ENCODE measurements around the gene SLC35F3. TPM values are rescaled to one million over a fixed set of nuclear protein-coding genes. Genes with fewer than 3 reads are reported as not detected.
A peak's percentile ranks its signal among the peaks of the same experiment; 100 is the strongest.

SLC35F3 gene
- total RNA-seq, 1 experiment from 2014 or later = 8.1 TPM

DNA sequence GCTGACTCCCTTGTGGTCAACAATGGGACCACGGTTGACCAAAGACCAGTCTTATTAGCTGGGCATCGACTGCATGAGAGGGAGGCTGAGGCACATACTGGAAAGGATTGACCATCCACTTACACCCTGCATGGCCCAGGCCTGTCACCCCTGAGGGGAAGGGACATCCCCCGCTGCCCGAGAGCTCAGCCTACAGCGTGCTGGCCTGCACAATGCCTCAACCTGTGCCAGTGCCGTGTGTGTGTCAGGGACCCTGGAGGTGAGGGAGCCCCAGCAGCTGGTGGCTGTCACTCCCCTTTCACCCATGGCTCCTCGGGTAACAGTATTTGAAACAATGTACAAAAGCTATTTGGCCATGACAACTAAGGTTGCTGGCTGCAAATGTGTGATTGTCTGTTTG is 67.3 kb downstream of the SLC35F3 start:
- DNase-seq (ENCODE audit: low read depth) = no peak

DNA sequence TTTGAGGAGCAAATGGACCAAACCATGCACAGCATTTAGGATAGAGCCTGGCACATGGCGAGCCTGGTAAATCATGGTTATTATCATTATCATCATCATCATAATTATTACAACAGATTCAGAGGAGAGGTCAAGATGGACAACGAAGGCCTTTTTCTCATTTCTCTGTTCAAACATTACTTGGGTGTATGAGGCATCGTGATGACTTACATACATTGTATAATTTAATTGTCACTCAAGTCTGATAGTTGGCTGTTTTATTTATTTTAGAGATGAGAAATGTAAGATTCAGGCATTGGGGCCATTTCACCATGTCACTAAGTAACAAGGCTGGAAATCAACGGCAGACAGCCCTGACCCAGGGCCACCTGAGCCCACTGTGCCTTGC is 68.1 kb downstream of the SLC35F3 start:
- no peak for DNase-seq (ENCODE audit: low read depth)

DNA sequence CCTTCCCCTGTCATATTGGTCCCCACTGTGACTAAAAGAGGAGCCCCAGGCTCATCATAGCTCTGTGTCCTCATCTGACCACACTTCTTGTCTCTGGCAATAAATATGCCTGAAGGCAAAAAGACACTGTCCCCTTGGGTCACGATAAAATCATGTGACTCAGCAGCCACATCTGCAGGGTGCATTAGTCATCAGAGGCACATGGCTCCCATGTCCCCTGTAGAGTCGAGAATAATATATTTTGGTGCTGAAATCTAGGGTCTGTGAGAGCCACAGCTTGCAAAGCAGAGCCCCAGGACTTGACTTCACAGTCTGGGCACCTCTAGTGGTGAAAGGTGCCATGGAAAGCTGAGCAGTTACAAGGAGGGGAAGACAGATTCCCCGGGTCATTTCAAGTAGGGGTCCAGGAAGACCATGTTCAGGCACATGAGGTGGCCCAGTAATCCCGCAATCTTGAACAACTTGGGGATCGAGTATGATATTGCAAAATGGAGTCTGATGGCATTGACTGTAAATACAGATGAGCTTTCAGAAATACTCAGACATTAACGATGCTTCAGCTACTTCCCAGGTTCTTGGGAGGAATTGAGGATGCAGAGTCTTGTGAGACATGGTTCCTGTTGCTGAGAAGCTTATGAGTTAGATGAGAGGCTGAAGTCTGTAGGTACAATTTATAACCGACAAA is 68.6 kb downstream of the SLC35F3 start:
- peak; percentile 50 for DNase-seq (ENCODE audit: low read depth)

DNA sequence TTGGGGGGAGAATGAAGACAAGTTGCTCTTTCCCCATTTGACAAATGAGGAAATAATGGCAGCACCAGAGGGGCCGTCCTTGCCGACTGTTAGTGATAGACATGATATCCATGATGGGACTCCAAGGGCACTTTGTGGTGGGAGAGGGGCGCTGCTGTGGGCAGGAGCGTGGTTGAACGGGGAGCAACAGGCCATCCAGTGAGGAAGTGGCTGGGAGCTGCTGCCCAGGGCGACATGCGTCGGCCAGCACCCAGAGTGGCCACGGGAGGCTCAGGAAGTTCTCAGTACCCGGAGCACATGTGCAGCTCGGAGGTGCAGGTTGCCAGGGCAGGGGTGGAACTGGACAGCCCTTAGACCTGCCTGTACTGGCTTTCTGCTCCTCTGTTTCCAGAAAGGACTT is 71.0 kb downstream of the SLC35F3 start:
- DNase-seq (ENCODE audit: low read depth) = no peak

DNA sequence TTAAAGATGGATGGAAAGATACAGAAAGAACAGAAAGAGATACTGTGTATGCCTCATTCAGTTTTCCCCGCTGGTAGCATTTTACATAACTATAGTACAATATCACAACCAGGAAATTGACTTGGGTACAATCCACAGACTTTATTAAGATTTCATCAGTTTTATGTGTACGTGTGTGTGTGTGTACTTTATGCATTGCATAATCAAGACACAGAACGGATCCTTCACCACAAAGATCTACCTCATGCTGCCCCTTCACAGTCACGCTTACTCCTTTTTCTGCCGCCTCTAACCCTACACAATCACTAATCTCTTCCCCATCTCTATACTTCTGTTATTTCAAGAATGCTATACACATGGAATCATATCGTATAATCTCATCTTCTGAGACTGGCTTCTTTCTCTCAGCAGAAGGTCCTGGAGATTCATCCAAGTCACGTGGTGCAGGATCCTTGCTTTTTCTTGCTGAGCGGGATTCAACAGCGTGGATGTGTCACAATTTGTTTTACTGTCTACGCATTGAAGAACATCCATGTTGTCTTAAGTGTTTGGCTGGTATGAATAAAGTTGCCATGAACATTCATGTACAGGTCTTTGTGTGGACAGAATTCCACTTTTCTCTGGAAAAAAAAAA is 76.7 kb downstream of the SLC35F3 start:
- no peak for DNase-seq (ENCODE audit: low read depth)

DNA sequence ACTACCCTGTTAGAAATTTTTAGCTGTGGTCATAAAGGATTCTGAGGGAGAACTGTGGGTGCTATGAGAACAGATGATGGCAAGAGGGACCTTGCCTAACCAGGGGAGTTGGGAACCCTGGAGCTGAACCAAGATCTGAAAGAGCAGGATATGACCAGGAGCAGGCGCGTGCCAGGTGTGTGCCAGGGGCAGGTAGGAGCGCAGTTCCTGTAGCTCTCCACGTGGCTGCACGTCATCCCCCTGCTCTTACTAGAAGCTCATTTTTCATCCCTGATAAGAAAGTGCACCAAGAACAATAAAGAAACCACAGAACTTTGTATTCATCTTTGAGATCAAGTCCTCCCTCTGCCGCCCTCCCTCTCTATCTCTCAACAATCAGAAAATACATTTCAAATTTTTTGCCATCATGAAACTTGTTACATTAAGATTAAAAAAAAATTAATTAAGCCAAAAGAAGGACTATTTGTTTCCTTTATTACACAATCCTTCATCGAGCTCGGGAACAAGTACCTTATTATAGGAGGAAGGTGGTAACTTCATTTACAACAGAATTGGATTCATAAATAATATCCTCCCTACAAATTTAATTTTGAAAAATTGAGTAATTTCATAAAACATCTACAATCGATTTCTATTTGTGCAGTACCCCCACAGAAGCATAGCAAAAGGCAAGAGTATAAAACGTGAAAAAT is 78.5 kb downstream of the SLC35F3 start:
- no peak for DNase-seq (ENCODE audit: low read depth)

DNA sequence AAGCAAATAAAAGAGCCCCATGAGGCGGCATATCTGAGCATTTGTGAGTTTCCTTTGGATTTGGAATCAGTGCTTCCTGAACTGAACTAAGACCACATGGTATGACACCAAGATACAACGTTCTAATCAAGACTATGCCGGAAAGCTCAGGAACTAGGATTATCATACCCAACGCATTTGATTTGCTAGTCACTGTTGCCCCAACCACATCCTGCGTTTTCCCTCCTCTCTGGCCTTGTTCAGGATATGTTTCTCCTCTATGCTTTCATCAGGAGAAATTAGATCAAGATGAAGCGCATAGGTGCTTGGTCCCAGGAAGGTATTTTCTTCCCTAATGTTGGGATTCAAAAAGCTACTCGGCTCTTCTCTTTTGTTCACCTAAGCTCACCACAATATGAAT is 79.3 kb downstream of the SLC35F3 start:
- no peak for DNase-seq (ENCODE audit: low read depth)

DNA sequence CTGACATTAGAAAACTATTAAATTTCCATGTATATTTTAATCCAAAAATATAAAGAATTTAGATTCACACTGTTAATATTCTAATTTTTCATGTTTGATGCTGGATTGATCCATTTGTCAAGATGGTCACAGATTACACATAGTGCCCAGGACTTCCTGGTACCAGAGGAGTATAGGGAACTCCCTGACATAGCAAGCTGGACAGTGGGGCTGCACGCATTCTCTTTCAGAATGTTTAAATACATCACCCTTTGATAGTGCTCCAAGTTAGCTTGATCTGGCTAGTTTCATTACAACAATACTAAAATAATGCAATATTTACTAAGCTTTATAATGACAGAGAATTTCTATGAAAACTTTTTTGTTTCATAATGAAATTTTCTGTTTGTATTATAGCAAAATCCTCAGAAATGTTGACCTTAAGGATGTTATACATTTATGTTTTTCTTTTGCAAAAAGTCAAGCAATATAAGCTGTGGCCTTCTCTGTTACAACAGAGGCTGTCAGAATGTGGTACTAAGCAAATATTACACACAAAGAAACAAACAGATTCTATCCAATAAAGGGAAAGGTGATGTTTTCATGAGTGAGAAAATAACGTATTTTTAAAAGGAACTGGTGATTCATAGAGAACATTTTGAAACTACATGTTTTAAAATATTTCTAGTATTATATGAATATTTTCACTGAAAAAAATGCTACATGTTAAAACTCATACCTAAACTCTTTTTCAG is 84.7 kb downstream of the SLC35F3 start:
- no peak for DNase-seq (ENCODE audit: low read depth)

DNA sequence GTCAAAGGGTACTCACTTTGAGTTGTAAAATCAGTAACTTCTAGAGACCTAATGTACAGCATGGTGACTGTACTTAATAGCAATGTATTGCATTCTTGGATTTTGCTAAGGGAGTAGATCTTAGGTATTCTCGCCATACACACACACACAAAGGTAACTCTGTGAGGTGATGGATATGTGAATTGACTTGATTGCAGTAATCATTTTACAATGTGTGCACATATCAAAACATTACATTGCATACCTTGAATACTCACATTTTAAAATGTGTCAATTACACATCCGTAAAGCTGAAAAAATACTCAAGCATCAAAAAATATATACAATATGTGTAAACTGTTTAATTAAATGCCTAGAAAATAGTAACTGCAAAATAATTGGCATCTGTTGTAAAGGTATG is 86.0 kb downstream of the SLC35F3 start:
- no peak for DNase-seq (ENCODE audit: low read depth)

DNA sequence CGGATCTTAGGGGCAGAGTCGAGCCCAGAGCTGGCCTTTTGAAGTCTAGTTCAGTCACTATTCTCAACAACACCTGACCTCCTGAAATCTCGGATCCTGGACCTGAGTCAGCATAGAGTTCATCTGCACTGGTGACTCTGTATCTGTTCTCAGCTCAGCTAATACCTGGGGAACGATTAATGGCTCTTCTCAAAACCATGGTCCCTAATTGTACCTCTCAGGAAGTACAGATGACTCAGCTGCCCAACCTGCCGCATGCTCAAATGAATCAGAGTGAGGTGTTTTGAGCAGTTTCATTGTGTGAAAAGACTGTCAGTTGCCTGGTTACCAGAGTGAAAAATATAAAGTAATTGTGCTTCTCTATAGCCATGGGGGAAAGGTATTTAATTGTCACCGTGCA is 89.2 kb downstream of the SLC35F3 start:
- DNase-seq (ENCODE audit: low read depth) = peak; percentile 92

DNA sequence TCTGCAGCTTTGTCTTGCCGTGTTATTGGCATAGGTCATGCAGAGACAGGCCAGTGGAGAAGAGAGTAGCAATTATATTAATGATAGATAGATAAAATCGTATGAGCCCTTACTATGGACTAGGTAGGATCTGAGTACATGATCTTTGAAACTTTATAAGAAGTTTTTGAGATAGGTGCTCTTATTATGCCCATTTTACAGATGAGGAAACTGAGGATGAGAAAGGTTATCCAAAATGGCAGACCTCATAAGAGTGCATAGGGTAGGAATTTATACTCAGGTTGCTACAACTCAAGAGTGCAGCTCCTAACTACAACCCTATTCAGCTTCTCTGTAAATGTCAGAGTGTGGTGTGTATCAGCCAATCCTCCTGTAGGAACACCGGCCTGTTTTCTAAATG is 89.6 kb downstream of the SLC35F3 start:
- no peak for DNase-seq (ENCODE audit: low read depth)

DNA sequence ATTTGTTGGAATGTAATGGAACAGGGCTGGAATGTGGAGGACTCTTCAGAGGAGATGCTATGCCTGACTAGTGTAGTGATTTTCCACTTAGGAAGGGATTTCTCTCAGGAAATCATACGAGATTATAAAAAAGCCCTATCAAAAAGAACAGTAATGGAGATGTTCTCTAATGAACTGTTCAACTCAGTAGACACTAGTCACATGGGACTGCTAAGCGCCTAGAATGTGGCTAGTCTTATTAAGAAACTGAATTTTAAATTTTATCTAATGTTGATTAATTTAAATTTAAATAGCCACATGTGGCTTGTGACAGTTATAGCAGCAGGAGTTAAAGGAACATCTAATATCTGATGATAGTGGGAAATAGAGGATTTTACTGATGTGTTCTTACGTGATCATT is 94.0 kb downstream of the SLC35F3 start:
- no peak for DNase-seq (ENCODE audit: low read depth)

DNA sequence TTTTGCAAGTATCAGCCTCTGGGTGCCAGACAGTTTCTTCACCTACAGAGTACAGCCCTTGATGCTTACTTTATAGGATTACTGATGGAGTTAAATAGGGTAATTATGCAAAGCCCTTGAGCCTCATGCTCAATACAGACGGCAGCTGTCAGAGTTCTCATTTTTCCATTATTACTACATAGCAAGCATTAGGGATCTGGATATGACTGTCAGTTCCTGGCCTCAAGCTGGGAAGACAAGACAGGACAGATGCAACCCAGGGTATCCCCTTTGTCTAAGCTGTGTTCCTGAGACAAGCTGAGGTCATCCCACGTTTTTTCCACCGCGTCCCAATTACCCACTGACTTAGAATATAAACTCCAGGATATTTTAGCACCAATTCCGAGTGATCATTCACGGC is 94.4 kb downstream of the SLC35F3 start:
- no peak for DNase-seq (ENCODE audit: low read depth)

DNA sequence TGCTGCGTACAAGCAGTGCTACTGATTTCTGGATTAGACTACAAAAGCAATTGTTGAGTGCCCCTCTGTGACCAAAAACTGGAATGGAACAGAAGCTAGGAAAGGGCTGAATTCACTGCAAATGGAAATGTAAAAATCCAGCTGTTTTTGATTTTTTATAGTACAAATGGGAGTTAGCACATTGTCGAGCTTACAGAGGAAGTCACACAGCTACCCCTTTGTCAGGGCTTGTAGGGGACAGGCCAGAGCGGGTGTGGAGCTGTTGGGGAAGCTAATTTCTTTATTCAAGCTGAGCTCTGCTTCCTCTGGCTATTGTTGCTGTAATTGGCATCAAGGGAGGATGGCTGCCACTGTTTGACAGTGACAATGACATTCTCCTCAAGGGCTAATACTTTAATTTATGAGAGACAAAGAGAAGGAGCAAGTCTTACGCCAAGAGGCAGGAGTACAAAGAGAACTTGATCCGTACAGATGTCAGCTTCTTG is 96.1 kb downstream of the SLC35F3 start:
- no peak for DNase-seq (ENCODE audit: low read depth)

DNA sequence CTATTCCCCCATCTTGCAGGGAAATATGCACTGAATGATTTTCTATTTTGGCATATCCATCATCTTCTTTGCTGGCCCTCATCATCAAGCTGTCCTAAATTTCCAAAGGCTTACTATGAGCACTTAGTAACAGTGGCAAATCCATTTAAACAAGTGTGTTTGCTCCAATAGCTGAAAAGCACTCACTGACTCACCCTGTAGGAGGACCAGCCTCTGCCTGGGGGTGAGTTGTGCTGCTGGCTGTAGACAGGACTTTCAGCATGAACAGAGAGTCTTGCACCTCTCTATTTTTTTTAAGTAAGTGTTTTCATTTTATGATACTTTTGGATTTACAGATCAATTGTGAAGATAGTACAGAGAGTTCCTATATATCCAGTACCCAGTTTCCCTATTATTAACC is 97.3 kb downstream of the SLC35F3 start:
- DNase-seq (ENCODE audit: low read depth) = peak; percentile 21

DNA sequence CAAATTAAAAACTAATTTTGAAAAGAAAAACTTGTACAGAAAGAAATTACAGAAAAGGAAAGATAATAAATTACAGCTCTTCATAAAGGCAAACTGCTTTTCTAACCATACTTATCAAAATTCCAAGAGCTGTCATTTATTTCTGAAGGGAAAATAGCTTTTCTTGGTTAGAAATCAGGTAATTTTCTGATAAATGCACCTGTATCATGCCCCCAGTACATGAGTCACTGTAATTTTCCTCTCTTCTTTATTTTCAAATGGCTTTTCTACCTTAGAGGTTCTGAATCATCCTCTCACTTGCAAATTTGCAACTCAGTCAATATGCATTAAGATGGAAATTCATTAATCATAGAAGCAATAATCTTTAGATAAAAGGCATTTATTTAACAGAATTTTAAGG is 100.1 kb downstream of the SLC35F3 start:
- no peak for DNase-seq (ENCODE audit: low read depth)

DNA sequence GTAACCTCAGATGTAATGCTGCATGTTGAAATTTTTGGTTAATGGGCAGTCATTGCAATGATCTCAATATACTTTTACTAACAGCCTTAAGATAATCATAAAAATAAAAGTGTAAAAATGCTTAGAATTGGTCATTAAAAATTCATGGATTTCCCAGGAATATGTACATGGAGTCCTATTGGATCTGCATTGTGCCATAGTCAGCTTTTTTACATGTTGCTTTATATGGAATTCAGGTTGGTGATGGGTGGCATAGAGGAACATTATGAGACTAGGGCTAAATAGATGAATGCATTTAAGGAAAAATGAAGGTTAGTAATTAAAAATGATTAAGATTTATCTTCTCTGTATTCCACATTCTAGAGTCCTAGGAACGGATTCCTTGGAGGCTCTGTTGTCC is 103.2 kb downstream of the SLC35F3 start:
- no peak for DNase-seq (ENCODE audit: low read depth)

DNA sequence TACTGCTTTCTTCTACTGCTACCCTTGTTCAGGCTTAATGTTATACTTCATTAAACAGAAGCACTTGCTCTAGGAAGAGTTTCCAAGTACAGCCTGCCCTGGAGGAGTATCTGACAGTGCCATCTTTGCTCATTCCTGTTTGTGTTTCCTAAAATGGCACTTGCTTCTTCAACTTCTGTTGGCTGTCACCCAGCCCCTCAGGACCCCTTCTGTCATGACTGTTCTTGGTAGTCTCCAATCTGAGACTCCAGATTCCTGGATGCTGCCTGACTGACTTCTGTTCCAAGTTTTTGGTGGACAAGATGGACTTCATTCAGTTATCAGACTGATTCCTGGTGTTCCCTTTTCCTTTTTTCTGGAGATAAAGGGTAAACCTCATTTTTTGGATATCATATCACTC is 104.1 kb downstream of the SLC35F3 start:
- DNase-seq (ENCODE audit: low read depth) = no peak

DNA sequence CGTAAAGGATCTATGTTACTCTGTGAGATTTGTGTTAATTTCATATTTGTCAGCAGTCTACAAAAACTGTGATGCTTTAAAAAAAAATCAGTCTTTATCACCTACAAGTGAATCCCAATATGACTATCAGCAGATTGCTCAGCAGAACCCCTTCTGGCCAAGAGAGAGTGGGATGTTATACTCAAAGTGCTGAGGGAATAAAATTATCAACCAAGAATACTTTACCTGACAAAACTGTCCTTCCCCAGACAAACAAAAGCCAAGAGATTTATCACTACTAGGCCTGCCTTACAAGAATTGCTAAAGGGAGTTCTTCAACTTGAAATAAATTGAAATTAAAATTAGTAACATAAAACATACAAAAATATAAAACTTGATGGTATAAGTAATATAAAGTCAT is 105.2 kb downstream of the SLC35F3 start:
- no peak for DNase-seq (ENCODE audit: low read depth)

DNA sequence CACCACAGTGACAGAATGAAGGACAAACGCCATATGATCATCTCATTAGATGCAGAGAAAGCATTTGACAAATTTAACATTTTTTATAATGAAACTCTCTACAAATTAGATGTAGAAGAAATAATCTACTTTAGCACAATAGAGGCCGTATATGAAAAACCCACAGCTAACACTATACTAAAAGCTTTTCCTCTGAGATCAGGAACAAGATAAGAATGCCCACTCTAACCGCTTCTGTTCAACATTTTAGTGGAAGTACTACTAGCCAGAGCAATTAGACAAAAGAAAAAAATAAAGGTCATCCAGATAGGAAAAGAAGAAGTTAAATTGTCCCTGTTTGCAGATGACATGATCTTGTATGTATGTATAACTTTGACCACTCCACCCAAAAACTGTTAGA is 109.7 kb downstream of the SLC35F3 start:
- DNase-seq (ENCODE audit: low read depth) = no peak

DNA sequence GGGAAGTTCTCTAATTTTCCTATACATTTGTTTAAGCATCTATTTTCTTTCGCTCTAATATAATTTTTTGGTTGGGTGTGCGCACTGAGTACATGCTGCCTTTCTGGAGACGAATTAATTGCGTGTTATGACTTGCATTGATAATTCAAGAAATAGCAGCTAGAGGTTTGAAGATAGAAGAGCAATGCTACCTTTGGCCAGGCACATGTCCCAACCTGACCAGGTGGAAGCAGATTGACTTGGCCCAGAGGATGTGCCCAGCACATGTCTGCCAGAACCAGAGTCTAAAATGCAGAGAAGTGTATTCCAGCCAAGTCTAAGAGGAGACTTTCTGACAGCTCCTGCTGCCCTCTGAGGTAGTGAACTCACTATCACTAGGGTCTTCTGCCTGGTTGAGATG is 114.3 kb downstream of the SLC35F3 start:
- DNase-seq (ENCODE audit: low read depth) = no peak

DNA sequence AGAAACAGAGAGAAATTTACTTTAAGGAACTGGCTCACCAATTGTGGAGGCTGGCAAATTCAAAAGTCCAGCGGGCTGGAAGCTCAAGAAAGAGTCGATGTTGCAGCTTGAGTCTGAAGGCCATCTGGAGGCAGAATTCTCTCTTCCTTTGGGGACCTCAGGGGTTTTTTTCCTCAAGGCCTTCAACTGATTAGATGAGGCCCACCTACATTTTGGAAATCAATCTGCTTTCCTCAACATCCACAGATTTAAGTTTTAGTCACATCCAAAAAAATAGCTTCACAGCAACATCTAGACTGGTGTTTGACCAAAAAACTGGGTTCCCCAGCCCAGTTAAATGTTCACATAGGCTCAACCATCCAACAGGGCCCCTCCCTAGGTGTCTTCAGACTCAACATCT is 114.9 kb downstream of the SLC35F3 start:
- DNase-seq (ENCODE audit: low read depth) = no peak

Measured in HT1080 (cell line).